AG09309 (cell line): ENCODE results near the gene ILKAP.

Experiments
- DNase-seq: peaks from one replicate; pipeline ENCODE4 v3.0.0-alpha.2; 2010; ENCODE audit warnings: low read depth
- H3K4me3 ChIP-seq: 2 replicates; pipeline ENCODE4 v1.5.1; 2011; ENCODE audit warnings: mild to moderate bottlenecking, low read depth, low read length, moderate library complexity; ENCODE audit not compliant: control insufficient read depth
- CTCF ChIP-seq: IDR thresholded peaks from 2 replicates; pipeline ENCODE4 v1.5.1; 2011; ENCODE audit warnings: mild to moderate bottlenecking, low read depth, low read length, inconsistent platforms; ENCODE audit not compliant: insufficient read depth, control insufficient read depth; ENCODE audit errors: missing control alignments

Gene ILKAP

DNA sequence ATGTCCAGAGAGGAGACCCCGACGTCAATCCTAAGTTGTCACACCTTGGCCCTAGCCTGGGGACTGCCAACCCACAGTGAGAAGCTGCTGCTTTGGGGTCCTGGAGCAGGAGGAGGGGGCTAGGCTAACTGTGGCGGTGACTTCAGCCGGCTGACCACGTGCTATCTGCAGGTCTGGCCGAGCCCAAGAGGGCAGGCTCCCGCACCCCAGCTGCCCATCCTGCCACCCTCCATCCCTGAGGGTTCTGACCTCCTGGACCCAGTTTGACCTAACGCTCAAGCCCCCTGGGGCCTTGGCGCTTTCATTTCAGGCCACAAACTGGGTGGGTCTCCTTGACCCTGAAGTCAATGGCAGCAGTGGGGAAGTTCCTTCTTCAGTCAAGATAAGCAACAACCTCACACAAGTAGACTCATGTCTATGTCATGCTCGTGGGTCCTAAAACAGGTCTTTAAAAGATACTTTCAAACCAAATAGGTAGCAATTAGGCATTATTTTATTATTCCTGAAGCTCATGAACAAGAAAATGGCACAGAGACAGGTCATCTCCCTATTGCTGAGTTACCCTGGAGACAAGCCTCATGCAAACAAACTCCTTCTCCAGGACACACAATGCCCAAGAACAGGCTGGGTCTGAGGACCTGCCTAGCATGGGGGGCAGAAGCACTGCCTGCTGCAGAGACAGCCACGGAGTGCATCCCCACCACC is 34.1 kb upstream of the ILKAP start:
- no peak for DNase-seq
- no peak for TF ChIP-seq CTCF
- H3K4me3 ChIP-seq: no peak overlapping the region

- H3K4me3 ChIP-seq: no peak overlapping the region
- no peak for TF ChIP-seq CTCF
- DNase-seq: no peak
These were observed 33.1 kb upstream of the ILKAP start for GRCh38 chr2:238236571-238236970.

DNA sequence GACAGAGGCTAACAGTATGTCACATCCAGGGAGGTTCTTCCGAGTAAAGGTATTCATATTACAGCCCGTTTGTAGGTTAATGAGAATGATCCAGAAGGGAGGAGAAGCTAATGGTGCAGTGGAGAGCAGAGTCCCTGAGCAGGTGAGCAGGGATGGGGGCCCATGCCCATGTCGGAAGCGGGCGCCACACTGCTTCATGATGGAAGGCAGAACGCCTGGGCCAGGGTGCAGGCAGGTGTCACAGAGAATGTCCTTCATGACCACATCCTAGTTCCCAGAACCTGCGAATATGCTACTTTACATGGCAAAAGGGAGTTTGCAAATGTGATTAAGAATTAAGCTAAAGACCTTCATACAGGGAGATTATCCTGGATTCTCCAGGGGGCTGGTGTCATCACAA is 32.4 kb upstream of the ILKAP start:
- TF ChIP-seq CTCF: no peak

DNA sequence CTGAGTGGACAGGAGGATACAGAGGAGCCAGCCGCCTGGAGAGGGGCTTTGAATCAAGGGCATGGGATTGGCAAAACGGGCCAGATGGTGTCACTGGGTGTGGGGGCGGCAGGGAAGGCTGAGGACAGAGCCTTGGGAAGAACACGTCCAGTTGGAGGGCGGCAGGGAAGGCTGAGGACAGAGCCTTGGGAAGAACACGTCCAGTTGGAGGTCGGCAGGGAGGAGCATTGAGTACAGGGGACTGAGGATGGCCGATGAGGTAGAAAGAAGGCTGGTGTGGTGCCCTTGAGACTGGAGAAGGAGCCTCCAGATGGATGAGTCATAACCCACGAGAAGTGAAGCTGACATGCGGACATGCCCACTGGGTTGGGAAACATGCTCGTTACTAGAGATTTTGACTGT is 31.8 kb upstream of the ILKAP start:
- TF ChIP-seq CTCF: no peak
- no peak for DNase-seq
- no peak overlapping the region for H3K4me3 ChIP-seq

More for the DNA sequence above, 32.4 kb upstream of the ILKAP start:
- H3K4me3 ChIP-seq: no peak overlapping the region
- no peak for DNase-seq

DNA sequence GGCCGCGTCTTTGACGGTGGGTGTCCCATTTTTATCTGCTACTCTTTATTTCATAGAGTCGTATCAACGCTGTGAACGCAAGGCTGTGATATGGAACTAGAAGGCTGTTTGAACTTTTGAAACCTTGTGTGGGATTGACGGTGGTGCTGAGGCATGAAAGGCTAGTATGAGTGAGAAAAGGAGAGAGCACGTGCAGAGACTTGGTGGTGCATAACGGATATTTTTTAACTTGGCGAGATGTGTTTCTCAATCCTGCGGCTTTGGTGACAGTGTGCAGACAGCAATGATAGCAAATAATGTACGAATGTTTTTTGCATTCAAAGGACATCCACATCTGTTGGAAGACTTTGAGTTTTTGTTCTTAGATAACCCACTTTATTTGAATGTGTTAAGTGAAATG is 30.1 kb upstream of the ILKAP start:
- no peak overlapping the region for H3K4me3 ChIP-seq
- DNase-seq: no peak
- TF ChIP-seq CTCF: no peak

DNA sequence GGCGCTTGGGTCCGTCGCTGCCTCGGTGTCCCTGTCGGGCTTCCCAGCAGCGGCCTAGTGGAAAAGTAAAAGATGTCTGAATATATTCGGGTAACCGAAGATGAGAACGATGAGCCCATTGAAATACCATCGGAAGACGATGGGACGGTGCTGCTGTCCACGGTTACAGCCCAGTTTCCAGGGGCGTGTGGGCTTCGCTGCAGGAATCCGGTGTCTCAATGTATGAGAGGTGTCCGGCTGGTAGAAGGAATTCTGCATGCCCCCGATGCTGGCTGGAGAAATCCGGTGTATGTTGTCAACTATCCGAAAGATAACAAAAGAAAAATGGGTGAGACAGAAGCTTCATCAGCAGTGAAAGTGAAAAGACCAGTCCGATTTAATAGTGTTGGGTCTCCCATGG is 28.3 kb upstream of the ILKAP start:
- DNase-seq: no peak
- no peak overlapping the region for H3K4me3 ChIP-seq
- no peak for TF ChIP-seq CTCF

DNA sequence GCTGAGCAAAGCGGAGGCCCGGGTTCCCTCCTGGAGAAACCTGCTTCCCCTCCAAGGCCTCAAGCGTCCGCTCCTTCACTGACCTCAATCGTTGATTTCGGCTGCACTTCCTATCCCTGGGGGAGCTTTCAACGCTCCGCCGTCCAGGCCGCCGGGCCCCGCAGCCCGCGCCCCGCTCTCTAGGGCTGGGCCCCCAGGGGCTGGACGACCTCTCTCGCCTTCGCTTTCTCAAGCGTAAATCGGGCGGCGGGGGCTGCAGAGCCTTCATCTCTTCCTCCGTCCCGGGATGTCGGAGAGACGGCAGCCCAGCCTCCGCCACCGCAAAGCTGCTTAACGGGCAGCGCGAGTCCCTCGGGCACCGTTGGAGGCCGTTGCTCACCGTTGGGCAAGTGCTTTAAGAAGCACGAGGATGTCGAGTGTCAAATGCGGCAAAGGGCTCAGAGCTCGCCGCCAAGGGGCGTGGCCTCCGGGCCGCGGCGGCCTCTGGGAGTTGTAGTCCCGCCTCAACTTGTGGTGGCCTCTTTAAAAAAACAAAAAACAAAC is 27.8 kb upstream of the ILKAP start:
- TF ChIP-seq CTCF: no peak
- no peak for DNase-seq
- H3K4me3 ChIP-seq: peak overlapping the region; percentile 33
